Breast epithelium (tissue), 4 donors: Measurements from ENCODE around the gene MND1. TPM values are rescaled to one million over a fixed set of nuclear protein-coding genes. Genes with fewer than 3 reads are reported as not detected.

ENCODE experiments used
- DNase-seq, 2 donors: peaks; one replicate each; pipeline ENCODE4 v3.0.0-alpha.2; 2019; ENCODE audit warnings: low spot score in 2 of 2
- H3K27ac ChIP-seq, 2 donors: fragments of 200-600 bp; sonication (generic) in 1 of 2; one replicate each; pipeline ENCODE4 v1.5.1; 2016 to 2019; ENCODE audit warnings: mild to moderate bottlenecking in 1 of 2
- H3K27me3 ChIP-seq, 2 donors: fragments of 200-600 bp; sonication (generic) in 1 of 2; one replicate each; pipeline versions ENCODE4 v1.5.1 to v1.6.0; 2017 to 2019; ENCODE audit warnings: control low read depth in 1 of 2, mild to moderate bottlenecking in 1 of 2
- H3K36me3 ChIP-seq: fragments of 200-600 bp; one replicate; pipeline ENCODE4 v1.5.1; 2019
- H3K4me1 ChIP-seq, 2 donors: fragments of 200-600 bp; sonication (generic); one replicate each; pipeline ENCODE4 v1.5.1; 2016 to 2019; ENCODE audit warnings: control low read depth in 1 of 2
- H3K4me3 ChIP-seq, 3 donors: fragments of 200-600 bp; sonication (generic); 1 replicate in 2 of 3; 2 replicates in 1 of 3; pipeline ENCODE4 v1.5.1; 2016 to 2019; ENCODE audit warnings: mild to moderate bottlenecking in 3 of 3, moderate library complexity in 2 of 3
- H3K9me3 ChIP-seq, 2 donors: fragments of 200-600 bp; sonication (generic) in 1 of 2; one replicate each; pipeline ENCODE4 v1.5.1; 2016 to 2019; ENCODE audit warnings: control low read depth in 1 of 2
- POLR2A ChIP-seq: fragments of 450-650 bp; IDR thresholded peaks from one replicate; pipeline ENCODE4 v1.6.1; 2016; ENCODE audit warnings: antibody characterized with exemption, mild to moderate bottlenecking, moderate library complexity
- POLR2AphosphoS5 ChIP-seq, 3 donors: sonication (generic); formaldehyde crosslinking; IDR thresholded peaks; one replicate each; pipeline ENCODE4 v1.6.1; 2017; ENCODE audit warnings: antibody characterized with exemption in 3 of 3
- intact Hi-C: fragments of 100-400 bp; cut with DNase I; formaldehyde crosslinking; loops from one replicate; pipeline ENCODE4 v1.15.1; 2023; ENCODE audit warnings: low total_unique reads
- total RNA-seq, 3 donors: library from RNA; depleted of rRNA; stranded (reverse); fragments of >200 nt; gene quantifications; one replicate each; pipeline ENCODE4 v1.1.0, GENCODE V29; 2016
- TF ChIP-seq, protein P1 (sequence below), 3 donors: fragments of 450-650 bp; IDR thresholded peaks; one replicate each; pipeline ENCODE4 v1.5.1; 2016 to 2017; ENCODE audit warnings: antibody characterized with exemption in 3 of 3, mild to moderate bottlenecking in 3 of 3, moderate library complexity in 3 of 3

Gene MND1
- total RNA-seq, 3 donors from 2014 or later = 0.64 TPM; not detected in 2

DNA sequence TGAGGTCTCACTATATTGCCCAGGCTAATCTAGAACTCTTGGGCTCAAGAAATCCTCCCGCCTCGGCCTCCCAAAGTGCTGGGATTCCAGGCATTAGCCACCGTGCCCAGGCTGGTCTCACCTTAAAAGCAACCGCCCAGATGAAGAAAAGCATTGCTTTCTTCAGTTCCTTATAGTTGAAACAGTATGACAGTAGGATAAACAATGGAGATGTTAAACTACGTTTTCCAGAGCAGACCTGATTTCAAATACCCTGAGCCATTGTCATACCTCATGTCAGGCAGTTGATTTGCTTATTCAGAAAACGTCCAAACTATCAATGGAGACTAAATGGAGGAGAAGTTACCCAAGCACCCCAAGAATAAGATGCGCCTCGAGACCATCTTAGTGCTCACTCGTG is 95.3 kb downstream of the MND1 start:
- H3K4me1 ChIP-seq = no peaks in the 10 kb centered on the region
- H3K9me3 ChIP-seq = no peaks in the 10 kb centered on the region
- intact Hi-C loops = no loop called here
- no peaks in the 10 kb centered on the region for H3K27me3 ChIP-seq
- no peak overlapping the region for H3K4me3 ChIP-seq
- DNase-seq = no peak
- no peaks in the 10 kb centered on the region for H3K36me3 ChIP-seq
- no peak for TF ChIP-seq POLR2AphosphoS5 (IDR thresholded peaks at IDR 0.05)
- TF ChIP-seq POLR2A = no peak
- TF ChIP-seq, protein P1, sequence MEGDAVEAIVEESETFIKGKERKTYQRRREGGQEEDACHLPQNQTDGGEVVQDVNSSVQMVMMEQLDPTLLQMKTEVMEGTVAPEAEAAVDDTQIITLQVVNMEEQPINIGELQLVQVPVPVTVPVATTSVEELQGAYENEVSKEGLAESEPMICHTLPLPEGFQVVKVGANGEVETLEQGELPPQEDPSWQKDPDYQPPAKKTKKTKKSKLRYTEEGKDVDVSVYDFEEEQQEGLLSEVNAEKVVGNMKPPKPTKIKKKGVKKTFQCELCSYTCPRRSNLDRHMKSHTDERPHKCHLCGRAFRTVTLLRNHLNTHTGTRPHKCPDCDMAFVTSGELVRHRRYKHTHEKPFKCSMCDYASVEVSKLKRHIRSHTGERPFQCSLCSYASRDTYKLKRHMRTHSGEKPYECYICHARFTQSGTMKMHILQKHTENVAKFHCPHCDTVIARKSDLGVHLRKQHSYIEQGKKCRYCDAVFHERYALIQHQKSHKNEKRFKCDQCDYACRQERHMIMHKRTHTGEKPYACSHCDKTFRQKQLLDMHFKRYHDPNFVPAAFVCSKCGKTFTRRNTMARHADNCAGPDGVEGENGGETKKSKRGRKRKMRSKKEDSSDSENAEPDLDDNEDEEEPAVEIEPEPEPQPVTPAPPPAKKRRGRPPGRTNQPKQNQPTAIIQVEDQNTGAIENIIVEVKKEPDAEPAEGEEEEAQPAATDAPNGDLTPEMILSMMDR (IDR thresholded peaks at IDR 0.05) = no peak
- no peak overlapping the region for H3K27ac ChIP-seq

DNA sequence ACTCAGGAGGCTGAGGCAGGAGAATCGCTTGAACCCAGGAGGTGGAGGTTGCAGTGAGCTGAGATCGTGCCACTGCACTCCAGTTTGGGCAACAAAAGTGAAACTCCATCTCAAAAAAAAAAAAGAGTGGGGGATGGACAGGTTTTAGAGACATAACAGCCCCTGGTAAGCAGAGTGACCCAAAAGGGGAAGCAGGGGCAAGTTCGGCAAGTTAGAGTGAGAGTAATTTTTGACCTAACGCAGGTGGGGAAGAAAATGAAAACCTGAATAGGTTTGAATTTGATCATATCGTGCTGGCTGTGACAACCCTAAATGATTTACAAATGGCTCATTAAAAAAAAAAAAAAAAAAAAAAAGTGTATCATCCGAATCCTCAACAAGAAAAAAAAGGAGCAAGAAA is 96.0 kb downstream of the MND1 start:
- no peaks in the 10 kb centered on the region for H3K36me3 ChIP-seq
- DNase-seq = no peak
- H3K4me1 ChIP-seq = no peaks in the 10 kb centered on the region
- intact Hi-C loops = no loop called here
- H3K27ac ChIP-seq = no peak overlapping the region
- H3K9me3 ChIP-seq = no peaks in the 10 kb centered on the region
- H3K4me3 ChIP-seq = no peak overlapping the region
- TF ChIP-seq, protein P1 (IDR thresholded peaks at IDR 0.05) = no peak
- H3K27me3 ChIP-seq = no peaks in the 10 kb centered on the region

DNA sequence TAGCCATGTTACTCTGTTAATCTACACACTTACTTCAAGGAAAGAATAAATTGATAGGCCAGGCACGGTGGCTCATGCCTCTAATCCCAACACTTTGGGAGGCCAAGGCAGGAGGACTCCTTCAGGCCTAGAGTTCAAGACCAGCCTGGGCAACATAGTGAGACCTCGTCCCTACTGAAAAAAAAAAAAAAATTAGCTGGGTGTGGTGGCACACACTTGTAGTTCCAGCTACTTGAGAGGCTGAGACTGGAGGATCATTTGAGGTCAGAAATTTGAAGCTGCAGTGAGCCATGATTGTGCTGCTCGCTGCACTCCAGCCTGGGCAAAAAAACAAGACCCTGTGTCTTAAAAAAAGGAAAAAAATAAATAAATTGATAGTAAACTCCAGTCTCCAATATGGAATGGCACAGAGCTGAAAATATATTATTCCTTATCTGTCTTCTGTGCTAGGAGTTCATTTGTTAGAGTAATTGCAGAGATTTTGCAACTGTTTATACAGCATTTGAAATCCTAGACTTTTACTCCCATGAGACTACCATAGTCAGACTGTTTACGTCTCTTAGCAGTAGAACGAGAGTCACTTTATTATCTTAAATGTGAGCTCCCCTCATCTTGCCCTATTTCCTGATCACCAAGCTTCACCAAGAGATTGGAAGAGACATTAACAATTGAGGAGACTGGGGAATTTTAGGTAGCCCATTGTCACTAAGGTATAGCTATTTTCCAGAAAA is 102.9 kb downstream of the MND1 start:
- H3K27ac ChIP-seq = no peak overlapping the region
- H3K9me3 ChIP-seq = no peaks in the 10 kb centered on the region
- H3K36me3 ChIP-seq = no peaks in the 10 kb centered on the region
- intact Hi-C loops = no loop called here
- TF ChIP-seq, protein P1 (IDR thresholded peaks at IDR 0.05) = no peak
- TF ChIP-seq POLR2A (no peak), POLR2AphosphoS5 (IDR thresholded peaks at IDR 0.05) (no peak)
- no peak for DNase-seq
- H3K4me3 ChIP-seq = no peak overlapping the region
- H3K27me3 ChIP-seq = no peaks in the 10 kb centered on the region
- no peaks in the 10 kb centered on the region for H3K4me1 ChIP-seq

DNA sequence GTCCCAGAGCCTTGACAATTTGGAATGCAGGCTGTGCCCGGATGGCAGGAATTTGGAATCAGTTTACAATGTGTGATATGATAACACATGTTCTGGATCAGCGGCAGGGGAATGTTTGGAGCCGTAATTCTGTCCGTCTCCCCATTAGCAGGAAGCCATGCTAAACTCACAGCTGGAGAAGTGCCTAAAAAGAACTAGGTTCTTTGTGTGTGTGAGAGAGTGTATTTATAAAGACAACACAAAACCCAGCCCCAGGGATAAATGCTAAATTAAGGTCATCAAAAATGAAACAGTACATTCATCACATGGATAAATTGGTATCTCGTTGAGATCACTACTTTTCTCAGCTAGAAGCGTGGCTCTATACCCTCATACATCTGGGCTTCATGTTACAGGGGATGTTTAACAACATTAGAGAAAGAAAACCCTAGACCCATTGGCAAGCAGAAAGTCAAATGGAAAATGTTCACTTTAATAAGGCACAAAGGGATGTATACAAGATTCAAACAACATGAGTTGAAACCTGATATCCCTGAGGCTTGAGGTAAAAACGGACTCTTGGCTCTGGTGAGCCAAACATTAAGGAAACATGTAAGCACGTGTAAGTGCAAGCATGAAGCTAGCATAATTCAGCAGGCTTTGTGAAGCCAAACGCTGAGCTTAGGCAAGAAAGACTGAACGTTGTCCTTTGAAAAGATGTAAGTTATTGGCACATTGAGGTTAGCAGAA is 103.7 kb downstream of the MND1 start:
- H3K36me3 ChIP-seq = no peaks in the 10 kb centered on the region
- no peaks in the 10 kb centered on the region for H3K4me1 ChIP-seq
- H3K4me3 ChIP-seq = no peak overlapping the region
- H3K9me3 ChIP-seq = no peaks in the 10 kb centered on the region
- no peak overlapping the region for H3K27ac ChIP-seq
- intact Hi-C loops = no loop called here
- no peak for DNase-seq
- no peaks in the 10 kb centered on the region for H3K27me3 ChIP-seq
- TF ChIP-seq POLR2AphosphoS5 (IDR thresholded peaks at IDR 0.05) = no peak
- TF ChIP-seq, protein P1 (IDR thresholded peaks at IDR 0.05) = no peak
- TF ChIP-seq POLR2A = no peak

DNA sequence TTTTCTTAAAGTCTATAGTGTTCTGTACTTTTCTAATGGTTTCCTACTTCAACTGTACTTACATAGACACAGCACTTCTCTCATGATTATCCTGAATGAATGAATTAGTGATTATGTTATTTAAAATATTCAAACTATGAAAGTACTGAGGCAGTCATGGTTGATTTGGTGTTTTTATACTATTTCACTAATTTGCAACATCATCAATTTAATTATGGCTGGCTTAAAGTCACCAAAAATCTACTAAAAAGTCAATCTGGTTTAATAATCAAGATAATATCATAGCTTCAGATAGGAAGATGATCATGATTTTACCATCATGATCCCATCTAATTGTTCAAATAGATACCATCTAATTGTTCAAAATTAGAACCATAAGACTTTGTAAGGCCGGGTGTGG is 104.8 kb downstream of the MND1 start:
- H3K27ac ChIP-seq = no peak overlapping the region
- no peaks in the 10 kb centered on the region for H3K27me3 ChIP-seq
- DNase-seq = no peak
- intact Hi-C loops = no loop called here
- H3K36me3 ChIP-seq = no peaks in the 10 kb centered on the region
- TF ChIP-seq POLR2A (no peak), POLR2AphosphoS5 (IDR thresholded peaks at IDR 0.05) (no peak)
- TF ChIP-seq, protein P1 (IDR thresholded peaks at IDR 0.05) = no peak
- no peaks in the 10 kb centered on the region for H3K4me1 ChIP-seq
- no peak overlapping the region for H3K4me3 ChIP-seq
- H3K9me3 ChIP-seq = no peaks in the 10 kb centered on the region
